ENCODE data around the gene CFAP97. TPM values are rescaled to one million over a fixed set of nuclear protein-coding genes. Genes with fewer than 3 reads are reported as not detected.

CFAP97 gene
- total RNA-seq, result 39.0 and 56.1 TPM in 2 replicates

- no peak for TF ChIP-seq CTCF (IDR thresholded peaks at IDR 0.05; ENCODE audit: insufficient read depth, low read depth, low read length)
- DNase-seq (ENCODE audit: low read depth), result peak; percentile 91
- peak within 1 kb of the TSS; percentile 64 for H3K4me3 ChIP-seq (ENCODE audit: low read depth, low read length)
These were observed at the start of gene CFAP97 for GRCh38 chr4:185203486-185204237. Gene CFAP97, minus strand, starts transcription at chr4:185204000. Its CDS starts 12,804 bp downstream, at chr4:185191196.

GRCh38 chr4:185249105-185249504 lies 45.3 kb upstream of the CFAP97 start:
- DNase-seq (ENCODE audit: low read depth), result no peak
- TF ChIP-seq CTCF (IDR thresholded peaks at IDR 0.05; ENCODE audit: insufficient read depth, low read depth, low read length), result no peak

GRCh38 chr4:185248393-185249039 lies 44.7 kb upstream of the CFAP97 start:
- no peak for TF ChIP-seq CTCF (IDR thresholded peaks at IDR 0.05; ENCODE audit: insufficient read depth, low read depth, low read length)
- H3K4me3 ChIP-seq (ENCODE audit: low read depth, low read length), result no peak overlapping the region
- DNase-seq (ENCODE audit: low read depth), result no peak

More at GRCh38 chr4:185249105-185249504, 45.3 kb upstream of the CFAP97 start:
- H3K4me3 ChIP-seq (ENCODE audit: low read depth, low read length), result no peak overlapping the region

- no peak for DNase-seq (ENCODE audit: low read depth)
- H3K4me3 ChIP-seq (ENCODE audit: low read depth, low read length), result no peak overlapping the region
- no peak for TF ChIP-seq CTCF (IDR thresholded peaks at IDR 0.05; ENCODE audit: insufficient read depth, low read depth, low read length)
These were observed 43.4 kb upstream of the CFAP97 start for GRCh38 chr4:185247151-185247550.

- no peak for DNase-seq (ENCODE audit: low read depth)
- H3K4me3 ChIP-seq (ENCODE audit: low read depth, low read length), result no peak overlapping the region
- no peak for TF ChIP-seq CTCF (IDR thresholded peaks at IDR 0.05; ENCODE audit: insufficient read depth, low read depth, low read length)
These were observed 42.7 kb upstream of the CFAP97 start for GRCh38 chr4:185246453-185246852.

GRCh38 chr4:185244763-185245162 lies 41.0 kb upstream of the CFAP97 start:
- DNase-seq (ENCODE audit: low read depth), result peak; percentile 36
- TF ChIP-seq CTCF (IDR thresholded peaks at IDR 0.05; ENCODE audit: insufficient read depth, low read depth, low read length), result no peak
- H3K4me3 ChIP-seq (ENCODE audit: low read depth, low read length), result no peak overlapping the region

Measured in fibroblast of villous mesenchyme (primary cell).